DMS 273 (cell line): ENCODE results near the gene LOXHD1.

Experiments
- DNase-seq: peaks from one replicate; lab custom pipeline; 2025; ENCODE audit not compliant: unreplicated experiment; lab: John Stamatoyannopoulos, UW

The LOXHD1 gene

DNA sequence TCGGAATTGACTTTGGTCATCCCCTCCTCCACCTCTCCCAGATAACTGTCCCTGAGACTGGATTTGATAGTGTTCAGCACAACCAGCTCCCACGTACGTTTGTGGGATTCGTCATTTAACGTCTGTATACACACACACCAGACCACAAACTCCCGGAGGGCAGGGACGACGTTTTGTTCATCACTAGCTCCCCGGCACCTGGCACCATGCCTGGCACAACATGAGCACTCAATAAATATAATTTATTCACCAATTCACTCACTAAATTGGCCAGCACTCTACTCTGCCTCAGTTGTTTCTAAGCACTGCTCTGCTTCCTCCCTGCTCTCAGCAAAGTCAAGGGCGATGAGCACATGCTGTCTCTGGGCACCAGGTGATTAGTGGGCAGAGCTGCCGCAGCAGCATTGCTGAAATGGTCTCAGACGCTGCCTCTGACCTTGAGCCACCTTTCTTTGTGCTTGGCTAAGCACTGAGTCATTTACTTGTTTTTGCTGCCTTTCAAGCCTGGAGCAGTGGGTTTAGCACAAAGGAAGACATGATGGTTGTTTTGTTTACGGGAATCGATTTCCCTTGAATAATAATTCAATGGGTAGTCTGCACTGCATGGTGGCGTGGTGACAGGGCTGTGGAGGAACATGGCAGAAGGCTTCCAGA is 19.3 kb upstream of the LOXHD1 start:
- DNase-seq: no peak

DNA sequence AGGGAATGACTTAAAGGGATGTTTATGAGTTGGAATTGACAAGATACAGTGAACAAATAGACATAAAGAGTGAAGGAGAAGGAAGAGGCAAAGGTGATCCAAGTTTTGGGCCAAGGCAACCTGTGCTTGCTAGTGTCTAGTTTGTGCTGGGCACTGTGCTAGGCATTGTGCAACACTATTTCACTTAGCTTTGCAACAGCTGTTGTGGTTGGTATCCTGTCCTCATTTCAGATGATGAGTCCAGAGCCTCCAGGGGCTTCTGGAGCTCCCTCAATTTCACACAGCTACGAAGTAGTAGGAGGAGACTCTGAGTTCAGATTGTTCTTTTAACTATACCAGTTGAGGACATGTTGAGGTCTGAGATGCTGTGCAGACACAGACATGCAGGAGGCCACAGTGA is 18.1 kb upstream of the LOXHD1 start:
- DNase-seq: no peak

DNA sequence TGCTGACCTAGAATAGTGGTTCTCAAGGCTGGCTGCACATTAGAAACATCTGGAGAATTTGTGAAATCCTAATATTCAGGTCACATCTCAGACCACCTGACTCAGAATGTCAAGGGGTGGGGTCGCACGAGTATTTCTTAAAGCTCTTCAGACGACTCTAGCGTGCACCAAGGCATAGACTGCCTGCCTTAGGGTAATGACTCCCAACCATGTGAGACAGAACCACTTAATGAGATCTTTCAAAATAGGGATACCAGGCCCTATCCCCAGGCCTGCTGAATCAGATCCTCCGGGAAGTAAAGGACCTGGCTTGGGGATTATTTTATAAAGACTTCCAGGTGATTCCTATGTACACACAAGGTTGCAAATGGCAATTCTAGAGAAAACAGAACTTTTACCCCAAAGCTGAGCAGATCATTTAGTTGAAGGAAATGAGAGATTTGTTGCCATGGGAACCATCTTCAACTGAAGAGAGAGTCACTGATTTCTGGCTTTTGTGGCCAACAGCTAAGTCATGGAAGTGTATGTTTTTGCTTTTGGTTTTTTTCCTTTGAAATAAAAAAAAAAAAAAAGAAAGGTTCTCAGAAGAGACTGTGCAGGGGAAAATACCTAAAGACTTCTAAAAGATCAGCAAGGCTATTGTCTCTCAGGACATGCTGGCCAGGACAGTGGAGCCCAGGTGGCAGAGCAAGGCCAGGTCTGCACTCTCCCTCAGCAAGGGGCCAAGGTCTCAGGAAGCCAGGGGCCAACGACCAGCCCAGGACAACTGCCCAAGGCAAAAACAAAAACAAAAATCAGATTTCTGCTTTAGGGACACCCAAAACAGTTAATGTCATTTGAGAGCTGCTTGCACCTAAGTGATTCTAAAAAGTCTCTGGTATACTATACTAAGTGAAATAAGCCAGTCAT is 15.3 kb upstream of the LOXHD1 start:
- no peak for DNase-seq

DNA sequence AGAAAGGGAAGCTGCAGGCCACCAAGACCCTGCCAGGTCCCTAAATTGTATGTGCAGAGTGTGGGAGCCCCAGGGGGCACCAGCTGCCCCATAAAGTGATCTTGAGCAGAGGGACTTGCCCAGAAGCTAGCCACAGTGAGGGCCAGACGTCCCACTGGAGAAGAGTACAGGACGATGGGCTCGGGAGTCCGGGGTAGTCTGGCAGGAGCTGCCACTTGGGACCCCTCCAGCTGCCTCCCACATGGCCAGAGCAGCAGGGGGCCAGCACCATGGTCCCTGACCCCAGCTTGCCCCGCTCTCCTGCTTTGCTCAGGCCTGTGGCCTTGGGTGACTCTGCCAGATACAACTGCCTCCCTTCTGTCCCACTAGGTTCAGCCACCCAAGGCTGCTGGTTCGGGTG is 11.7 kb upstream of the LOXHD1 start:
- DNase-seq: no peak

DNA sequence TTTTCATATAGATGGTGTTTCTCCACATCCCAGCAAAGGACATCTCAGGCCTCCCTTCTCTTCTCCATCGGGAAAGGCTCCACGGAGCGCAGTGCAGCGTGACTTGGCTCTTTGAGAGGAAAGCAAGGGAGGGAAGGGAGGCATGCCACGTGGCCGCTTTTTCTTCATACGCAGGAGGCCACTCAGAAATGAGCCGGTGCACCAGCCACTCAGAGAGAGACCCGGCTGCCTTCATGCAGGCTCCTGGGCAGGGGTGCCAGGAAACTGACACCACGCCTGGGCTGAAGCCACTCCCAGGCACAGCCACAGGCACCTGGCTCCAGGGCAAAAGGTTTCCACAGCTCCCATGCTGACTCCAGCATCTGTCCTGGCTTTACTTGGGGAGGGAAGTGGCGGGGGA is 11.1 kb upstream of the LOXHD1 start:
- peak; percentile 26 for DNase-seq

DNA sequence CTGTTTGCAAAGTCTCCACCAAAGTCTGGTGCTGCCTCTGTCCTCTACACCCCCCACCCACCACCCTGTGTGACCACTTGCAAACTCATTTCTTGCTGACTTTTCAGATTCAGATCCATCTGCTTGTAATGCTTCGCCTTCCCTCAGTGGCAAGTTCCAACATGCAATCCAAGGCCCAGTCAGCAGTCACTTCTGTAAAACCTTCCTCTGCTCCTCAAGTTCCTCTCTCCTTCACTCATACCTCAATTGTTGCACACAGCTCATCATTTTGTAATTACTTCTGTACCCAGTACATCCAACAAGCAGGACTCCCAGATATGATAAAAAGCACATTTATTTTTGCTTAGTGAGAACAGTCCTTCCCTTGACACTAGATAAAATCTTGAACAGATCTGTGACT is 6.5 kb upstream of the LOXHD1 start:
- no peak for DNase-seq

DNA sequence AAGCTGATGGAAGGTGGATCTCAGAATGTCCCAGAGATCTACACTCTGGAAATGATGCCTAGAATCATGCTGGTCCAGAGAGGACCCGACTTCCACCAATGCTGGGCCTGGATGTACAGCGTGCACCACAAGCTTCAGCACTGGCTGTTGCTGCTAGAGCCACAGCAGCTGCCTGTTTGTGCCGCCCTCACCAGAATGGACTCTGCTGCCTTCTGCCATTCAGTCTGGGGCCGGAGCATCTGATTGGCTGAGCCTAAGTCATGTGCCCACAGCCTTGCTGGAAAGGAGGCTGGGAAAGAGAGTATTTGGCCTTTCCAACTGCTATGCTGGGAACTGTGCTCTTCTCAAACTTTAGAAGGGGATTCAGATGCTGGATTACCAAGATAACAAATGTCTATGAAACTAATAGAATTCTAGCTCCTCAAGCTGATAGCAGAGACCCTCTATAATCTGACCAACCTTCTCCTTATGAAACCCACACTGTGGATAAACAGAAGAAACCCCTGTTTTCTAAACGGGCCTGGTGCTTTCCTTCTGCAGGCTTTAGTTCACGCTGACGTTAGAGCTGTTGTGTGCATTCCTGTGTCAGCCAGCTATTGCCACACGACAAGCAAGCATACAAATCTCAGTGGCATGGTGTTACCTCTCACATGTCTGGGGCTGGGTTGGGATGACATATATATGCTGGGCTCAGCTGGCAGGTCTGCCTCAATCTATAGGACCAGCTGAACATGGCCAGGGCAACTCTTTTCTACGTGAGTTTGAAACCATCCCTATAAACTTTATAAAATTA is 4.1 kb upstream of the LOXHD1 start:
- peak; percentile 62 for DNase-seq

DNA sequence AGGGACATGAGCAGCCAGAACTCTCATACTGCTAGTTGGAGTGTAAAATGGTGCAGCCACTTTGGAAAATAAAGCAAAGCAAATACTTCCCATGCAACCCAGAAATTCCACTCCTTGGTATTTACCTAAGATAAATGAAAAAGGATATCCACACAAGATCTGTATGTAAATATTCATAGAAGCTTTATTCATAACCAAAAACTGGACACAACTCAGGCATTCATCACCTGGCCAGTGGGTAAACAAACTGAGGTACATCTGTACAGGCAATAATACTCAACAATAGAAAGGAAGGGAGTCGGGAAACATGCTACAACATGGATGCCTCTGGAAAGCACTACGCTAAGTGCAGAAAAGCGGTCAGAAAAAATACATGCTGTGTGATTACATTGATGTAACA is 2.5 kb upstream of the LOXHD1 start:
- DNase-seq: no peak

DNA sequence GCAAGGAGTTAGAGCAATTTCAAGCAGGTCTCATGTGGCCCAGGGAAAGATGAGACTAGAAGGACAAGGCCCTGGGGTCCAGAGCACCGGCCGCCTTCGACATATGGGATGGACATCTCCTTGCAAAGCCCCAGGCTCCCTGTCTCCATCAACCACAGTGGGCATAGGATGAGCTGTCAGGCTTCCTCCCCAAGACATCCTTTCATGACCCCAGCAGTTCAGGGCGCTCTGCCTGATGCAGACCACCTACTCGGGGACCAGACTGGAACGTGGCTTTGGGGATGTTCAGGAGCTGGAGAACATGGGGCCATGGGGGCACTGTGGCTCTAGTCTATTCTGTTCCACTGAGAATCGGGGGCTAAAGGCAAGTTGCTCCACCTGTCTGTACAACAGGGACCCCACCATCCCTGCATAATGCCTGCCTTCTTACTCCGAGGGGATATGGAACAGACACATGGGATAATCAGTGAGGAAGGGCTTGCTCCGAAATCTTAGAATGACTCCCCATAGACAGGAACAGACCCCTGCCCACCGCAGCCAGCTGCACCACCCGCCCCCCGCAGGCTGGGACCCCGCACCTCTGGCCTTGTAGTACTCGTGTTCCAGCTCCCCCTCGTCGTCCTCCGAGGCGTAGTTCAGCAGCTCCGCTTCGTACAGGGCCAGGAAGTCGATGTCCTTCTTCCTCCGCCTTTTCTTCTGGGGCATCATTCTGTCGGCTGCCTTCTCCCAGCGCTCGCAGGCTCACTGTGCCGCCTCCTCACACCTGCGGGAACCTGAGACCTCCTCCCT is 500 bp downstream of the LOXHD1 start:
- no peak for DNase-seq

DNA sequence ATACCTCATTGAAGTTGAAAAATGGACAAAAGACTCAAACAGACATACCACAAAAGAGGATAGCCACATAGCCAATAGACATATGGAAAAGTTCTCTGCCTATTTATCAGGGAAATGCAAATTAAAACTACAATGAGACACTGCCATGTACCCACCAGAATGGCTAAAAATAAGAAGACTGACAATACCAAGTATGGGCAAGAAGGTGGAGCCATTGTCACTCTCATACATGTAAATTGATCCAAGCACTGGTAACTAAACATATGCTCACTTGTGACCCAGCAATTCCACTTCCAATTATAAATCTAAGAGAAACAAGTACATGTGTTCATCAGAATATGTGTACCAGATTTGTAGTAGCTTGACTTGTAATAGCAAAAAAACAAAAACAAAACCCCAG is 4.6 kb downstream of the LOXHD1 start:
- DNase-seq: peak; percentile 51

DNA sequence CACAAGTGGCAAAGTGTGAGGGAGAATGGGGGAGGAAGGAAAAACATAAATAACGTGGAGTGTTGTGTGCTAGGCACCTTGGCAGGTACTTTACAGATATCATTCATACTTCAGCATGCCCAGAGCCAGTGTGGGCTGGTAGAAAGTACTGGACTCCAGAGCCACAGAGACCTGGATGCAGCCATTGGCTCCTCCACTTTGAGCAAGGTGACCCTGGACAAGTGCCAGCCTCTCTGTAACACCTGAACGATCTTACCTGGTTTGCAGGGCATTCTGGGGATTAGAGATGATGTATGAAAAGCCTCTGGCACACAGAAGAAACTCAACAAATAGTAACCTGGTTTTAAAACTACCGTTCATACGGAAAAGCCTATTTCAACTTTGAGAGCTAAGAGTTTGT is 6.3 kb downstream of the LOXHD1 start:
- DNase-seq: no peak

DNA sequence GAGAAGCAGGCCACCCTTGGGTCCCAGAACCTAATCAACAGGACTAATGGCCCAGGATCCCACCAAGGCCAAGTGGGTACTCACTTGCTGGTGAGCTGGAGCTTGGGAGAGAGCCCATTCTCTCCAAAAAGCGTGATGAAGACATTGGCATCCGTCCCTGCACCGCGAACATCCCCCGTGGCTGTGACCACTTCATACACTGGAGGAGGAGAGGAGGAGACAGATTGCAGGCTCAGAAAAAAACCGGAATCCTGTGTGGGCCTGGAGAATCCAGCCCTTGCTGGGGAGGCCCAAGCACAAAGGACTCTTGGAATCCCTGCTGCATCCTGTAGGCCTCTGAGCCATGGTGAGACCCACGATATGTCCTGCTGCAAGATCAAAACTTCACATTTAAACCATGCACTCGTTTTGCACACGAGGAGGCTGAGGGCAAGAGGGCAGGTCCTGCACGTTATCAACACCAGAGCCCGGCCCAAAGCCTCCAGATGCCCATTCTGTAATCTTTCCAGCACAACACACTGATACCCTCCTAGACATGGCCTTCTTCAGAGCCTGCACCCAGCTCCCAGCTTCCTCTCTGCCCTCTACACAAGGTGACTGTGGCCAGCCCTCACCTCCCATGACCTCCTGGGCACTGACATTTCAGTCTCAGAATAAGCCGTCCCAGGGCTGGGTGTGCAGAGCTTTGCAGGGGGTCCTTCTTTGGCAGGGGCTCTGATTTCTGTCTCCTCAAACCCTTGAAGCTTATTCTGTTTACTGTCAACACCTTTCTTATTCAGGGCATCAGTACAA is 7.8 kb downstream of the LOXHD1 start:
- no peak for DNase-seq

DNA sequence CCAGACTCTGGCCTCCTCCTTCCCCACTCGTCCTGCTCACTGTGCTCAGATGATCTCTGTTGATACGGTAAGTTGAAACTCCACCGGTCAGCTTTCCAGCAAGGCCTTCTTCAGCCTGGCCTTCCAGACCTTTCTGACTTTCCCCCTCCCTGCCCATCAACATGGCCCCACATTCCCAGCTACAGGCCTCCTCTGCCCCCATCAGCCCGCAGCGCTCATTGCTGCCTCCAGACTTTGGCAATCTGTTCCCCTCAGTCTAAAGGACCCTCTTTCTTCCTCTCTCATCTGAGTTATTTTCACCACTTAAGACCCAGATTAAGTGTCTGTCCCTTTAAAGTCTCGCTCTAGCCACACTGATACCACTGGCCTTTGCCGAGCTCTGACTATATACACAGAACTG is 10.6 kb downstream of the LOXHD1 start:
- DNase-seq: no peak

DNA sequence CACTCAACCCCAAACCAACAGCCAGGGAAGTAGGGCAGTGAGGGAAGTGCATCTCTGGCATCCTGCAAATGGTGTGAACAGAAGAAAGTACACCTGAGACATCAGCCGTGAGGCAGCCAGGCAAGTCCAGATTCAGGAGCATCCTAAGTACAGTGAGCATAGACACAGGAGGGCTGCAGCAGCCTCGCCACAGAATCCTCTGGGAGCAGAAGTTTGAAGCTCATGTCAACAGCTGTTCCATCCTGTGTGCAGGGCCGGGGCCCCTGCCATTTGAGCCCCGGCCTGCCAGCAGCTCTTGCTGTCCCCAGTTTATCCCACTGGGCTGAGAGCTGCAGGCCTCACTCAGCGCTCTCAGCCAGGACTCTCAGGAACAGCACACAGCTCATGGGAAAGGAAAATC is 14.5 kb downstream of the LOXHD1 start:
- DNase-seq: no peak

DNA sequence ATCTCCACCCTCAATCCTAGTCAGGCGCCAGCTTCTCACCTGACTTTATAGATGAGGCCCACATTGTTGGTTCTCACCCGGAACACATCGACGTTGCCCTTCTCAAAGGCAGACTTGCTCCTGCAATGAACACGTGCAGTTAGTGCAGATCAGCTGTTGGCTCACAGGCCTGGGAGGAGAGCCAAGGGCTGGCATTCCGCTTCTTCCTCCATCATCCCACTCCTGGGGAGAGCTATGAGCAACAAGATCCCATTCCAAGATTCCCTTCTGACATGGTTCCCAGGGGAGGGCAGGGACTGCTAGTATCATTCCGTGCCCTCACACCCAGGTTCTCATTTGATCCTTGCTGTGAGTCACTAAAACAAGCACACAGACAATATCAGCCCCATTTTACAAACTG is 15.1 kb downstream of the LOXHD1 start:
- peak; percentile 19 for DNase-seq

DNA sequence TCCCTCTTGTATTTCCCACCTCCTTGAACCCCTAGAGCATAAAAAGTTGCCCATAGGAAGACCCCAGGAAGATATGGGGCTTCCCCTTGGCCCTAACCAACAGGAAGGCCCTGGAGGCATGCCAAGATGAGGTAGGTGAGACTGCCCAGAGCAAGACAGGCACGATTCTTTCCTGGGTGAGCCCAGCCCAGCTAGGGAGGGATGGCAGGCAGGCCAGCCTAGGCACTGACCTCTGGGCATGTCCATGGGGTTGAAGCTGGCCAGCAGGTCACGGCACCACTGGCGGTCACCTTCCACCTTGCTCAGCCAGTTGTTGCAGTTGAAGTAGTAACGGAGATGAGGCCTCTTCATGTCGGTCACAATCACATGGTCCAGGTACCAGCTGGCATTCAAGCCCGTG is 17.6 kb downstream of the LOXHD1 start:
- DNase-seq: no peak

DNA sequence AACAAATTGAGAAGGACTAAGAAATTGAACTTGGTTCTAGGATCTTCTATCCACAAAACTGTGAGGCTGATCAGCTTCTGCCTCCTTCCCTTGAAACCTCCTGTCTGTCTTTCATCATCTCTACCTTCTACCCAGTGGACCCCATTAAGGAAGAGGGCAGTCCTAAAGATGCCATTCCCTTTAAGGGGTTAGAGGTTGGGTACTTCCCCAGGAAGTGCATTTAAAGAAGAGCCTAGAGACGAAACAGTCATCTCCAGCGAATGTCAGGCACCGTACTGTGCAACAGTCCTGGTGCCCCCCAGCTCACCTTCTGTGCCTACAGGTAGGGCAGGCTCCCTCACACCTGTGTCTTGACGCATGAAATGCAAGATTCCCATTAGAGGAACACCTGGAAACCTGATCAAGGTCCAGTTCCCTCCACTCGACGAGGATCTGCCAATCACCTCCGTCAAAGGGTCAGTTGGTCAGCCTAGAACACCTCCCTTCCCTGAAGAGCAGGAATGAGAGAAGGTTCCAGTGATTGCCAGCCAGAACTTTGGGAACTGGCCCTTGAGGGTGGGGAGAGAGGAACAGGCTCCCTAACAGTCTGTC is 20.9 kb downstream of the LOXHD1 start:
- DNase-seq: no peak

DNA sequence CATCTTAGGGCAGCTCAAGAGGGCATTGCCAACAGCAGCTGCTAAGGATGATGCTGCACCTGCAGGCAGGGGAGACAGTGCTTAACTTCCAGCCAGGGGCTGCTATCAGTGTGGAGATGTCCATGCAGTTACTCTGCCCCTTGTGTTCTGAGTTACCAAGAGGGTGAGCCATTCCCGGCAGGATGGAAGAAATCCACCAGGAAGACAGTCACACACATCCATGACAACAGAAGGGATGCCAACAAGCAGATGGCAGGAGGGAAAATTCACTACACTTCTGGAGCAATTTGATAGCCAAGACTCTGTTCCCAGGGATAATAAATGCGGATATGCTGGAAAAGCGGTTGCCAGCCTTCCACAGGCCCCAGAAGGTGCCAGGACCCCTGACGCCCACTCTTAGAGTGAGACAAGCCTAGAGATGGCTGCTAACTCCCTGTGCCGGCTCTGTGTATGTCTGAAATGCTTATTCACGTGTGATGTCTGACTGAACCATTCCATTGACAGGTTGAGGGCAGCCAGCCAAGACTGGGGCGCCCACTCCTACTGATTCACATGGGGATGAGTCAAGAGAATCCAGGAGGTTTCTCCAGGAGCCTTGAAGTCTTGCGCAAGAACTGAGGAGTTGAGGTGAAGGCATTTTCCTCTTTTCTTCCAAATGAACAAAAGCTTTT is 24.5 kb downstream of the LOXHD1 start:
- DNase-seq: peak; percentile 87

DNA sequence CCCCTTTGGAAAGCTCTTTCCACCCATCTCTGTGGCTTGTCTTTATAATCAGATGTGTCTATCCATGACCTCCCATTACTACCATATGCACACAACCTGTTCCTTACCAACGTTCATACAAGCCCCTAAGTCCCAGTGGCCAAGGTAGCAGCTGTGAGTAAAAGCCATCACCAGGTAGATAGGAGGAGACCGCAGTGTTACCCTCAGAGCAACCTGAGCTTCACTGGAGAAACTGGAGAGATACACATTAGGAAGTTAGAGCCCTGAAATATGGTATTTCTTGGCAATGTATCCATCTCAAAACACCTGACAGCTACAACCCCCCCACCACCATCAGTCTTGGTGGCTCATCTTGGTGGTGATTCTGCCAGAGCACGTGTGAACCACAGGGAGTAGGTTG is 26.0 kb downstream of the LOXHD1 start:
- no peak for DNase-seq
